HG02678 (cell line): Measurements from ENCODE around the gene ATL2.
"Not testable (repeated sequence)": the region's sequence is repeated elsewhere in the genome, so short reads cannot be mapped to it uniquely, and the experiment has no call there.

ENCODE experiments used
- ATAC-seq: cut with Tn5 transposase; IDR thresholded peaks from one replicate; pipeline ENCODE4 v1.9.1; 2021; ENCODE audit warnings: mild to moderate bottlenecking, moderate library complexity; ENCODE audit not compliant: unreplicated experiment

Gene ATL2

DNA sequence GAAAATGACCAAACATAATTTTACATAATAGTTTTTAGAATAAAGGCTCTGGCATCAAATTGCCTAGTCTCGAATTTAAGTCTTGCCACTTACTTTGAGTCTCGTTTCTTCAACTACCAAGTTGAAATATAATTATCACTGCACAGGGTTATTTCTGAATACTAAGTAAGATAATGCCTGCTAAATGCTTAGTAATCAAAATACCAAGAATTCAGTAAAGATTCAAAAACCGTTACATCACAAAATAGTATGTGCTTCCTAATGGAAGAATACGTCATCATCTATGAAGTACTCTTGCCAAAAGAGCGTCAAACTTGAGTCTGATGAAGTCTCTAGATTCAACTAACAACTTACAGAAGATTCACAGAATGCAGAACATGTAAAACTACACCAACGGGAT lies 40.5 kb downstream of the ATL2 start:
- no peak for ATAC-seq

- ATAC-seq, result no peak
Observed at GRCh38 chr2:38330754-38331153, 46.3 kb downstream of the ATL2 start.

DNA sequence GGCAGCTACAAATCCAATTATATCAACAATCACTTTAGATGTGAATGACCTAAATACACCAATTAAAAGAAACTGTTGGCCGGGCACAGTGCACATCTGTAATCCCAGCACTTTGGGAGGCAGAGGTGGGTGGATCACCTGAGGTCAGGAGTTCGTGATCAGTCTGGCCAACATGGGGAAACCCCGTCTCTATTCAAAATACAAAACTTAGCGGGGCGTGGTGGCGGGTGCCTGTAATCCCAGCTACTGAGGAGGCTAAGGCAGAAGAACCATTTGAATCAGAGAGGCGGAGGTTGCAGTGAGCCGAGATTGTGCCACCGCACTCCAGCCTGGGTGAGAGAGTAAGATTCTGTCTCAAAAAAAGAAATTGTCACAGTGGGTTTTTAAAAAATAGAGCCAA lies 49.5 kb downstream of the ATL2 start:
- ATAC-seq, result no peak

GRCh38 chr2:38323623-38324022 lies 53.5 kb downstream of the ATL2 start:
- no peak for ATAC-seq

DNA sequence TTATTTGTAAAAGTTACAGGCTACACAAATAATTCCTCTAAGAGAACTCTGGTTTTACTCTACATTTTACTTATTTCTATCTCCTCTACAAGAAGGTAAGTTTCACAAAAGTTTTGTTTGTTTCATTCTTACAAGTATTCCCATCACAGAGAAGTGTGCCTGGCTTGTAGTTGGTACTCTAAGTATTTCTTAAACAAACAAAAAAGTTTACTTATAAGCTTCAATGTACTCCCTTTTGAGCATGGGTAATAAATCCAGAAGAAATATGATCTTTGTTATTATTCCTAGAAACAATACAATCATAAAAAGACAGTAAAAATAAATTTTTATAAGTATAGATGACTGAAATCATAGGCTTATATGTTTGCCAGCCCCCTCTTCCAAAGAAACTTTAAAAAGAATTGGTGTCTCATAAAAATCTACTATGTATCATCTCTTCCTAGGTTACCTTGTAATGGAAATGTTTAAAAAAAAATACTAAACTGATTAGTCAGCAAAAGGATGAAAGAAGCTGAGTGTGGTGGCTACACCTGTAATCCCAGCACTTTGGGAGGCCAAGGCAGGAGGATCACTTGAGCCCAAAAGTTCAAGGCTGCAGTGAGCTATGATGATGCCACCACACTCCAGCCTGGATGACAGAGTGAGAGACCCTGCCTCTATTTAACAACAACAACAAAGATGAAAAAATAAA lies 54.7 kb downstream of the ATL2 start:
- ATAC-seq, result no peak

GRCh38 chr2:38319240-38319639 lies 57.8 kb downstream of the ATL2 start:
- ATAC-seq, result not testable (repeated sequence)

- no peak for ATAC-seq
Observed at GRCh38 chr2:38317725-38318124, 59.3 kb downstream of the ATL2 start.

- peak; percentile 49 for ATAC-seq
Observed at GRCh38 chr2:38315707-38316333, 61.3 kb downstream of the ATL2 start.

DNA sequence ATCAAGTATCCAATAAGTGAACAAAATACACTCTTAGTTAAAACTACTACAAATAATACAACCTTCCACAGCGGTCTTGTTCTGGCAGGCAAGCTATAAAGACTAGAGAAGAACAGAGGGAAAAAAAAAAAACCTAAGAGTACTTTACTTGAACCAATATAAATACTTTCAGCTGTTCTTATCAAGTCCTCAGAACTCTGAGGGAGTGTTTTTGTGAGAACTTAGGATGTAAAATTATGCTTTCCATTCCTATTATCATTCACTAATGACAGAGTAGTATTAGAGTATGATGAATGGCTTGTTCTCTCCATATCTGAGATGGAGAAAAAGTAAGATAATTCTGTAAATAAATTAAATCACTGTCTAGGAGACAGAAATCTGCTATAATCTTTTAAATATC lies 68.3 kb downstream of the ATL2 start:
- no peak for ATAC-seq

- ATAC-seq, result no peak
Observed at GRCh38 chr2:38301969-38302702, 74.9 kb downstream of the ATL2 start.

DNA sequence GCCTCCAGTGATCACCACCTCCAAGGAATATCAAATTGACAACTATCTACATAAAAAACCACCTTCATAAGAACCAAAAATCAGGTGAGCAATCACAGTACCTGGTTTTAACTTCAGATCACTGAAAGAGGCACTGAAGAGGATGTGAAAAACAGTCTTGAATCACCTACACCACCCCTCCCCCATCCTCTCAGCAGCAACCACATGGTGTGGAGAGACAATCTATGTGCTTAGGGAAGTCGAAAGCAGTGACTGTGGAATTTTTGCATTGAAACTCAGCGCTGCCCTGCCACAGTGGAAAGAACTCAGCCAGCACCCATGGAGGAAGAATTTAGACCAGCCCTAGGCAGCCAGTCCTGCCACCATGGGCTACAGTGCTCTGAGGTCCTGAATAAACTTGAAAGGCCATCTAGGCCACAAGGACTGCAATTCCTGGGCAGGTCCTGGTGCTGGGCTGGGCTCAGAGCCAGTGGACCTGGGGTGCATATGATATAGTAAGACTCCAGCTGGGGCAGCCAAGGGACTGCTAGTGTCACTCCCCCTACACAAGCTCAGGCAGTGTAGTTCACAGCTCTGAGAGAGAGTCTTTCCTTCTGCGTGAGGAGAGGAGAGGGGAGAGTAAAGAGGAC lies 75.6 kb downstream of the ATL2 start:
- no peak for ATAC-seq

- ATAC-seq, result no peak
Observed at GRCh38 chr2:38298539-38298938, 78.5 kb downstream of the ATL2 start.

DNA sequence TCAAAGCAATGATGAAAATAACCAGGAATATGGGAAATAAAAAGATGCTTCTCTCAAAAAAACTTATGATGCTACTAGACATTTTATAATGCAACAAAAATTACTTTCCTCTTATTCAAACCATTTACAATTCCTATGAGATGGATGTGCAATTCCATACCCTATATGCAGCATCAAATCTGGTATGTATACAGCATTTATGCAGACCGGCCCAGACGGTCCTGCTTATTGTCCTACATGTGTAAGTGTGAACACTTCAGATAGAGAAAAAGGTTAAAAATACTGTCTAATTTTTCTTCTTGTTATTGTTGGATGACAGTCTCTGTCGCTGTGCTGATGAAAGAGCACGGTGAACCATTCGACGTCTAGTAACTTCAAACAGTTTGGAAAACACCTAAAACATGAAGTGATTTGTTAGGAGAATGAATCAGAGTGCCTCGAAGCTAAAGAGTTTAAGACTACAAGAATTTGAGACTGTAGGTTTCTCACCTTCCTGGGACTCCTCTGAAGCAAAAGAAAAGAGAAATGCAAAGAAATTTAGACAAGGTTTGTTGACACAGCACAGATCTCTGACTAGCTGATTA lies 80.8 kb downstream of the ATL2 start:
- no peak for ATAC-seq

GRCh38 chr2:38294597-38294996 lies 82.5 kb downstream of the ATL2 start:
- ATAC-seq, result no peak

- no peak for ATAC-seq
Observed at GRCh38 chr2:38293152-38293865, 83.8 kb downstream of the ATL2 start.

DNA sequence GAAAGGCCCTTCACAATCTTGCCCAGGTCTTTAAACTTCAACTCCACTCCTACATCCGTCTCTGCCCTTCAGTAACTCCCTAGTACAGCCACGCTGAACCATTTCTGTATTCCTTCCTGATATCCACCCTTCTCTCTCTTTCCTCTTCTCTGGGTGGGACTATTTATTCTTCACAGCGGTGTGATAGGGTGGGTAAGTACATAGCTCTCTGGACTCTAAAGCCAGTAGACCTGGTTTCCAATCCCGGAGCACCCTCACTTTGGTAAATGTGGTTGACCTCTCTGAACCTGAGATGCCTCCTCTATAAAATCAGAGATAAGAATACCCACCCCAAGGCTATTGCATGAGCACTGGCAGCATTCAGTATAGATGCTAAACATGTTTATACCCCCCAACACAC lies 86.7 kb downstream of the ATL2 start:
- ATAC-seq, result no peak

DNA sequence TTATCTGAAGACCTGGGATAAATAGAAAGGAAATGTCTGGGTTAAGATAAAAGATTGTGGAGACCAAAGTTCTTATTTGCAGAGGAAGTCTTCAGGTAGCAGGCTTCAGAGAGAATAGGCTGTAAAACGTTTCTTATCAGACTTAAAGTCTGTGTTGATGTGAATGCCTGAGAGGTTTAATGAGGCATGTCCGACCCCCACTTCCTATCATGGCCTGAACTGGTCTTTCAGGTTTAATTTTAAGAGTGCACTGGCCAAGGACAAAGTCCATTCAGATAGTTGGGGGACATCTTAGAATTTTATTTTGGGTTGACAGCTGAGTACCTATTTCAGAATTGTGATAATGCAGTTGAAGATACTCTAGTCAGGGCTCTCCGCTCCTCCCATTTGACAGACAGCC lies 92.1 kb downstream of the ATL2 start:
- no peak for ATAC-seq

GRCh38 chr2:38281095-38281742 lies 95.9 kb downstream of the ATL2 start:
- ATAC-seq, result no peak

- no peak for ATAC-seq
Observed at GRCh38 chr2:38279201-38279600, 97.9 kb downstream of the ATL2 start.

DNA sequence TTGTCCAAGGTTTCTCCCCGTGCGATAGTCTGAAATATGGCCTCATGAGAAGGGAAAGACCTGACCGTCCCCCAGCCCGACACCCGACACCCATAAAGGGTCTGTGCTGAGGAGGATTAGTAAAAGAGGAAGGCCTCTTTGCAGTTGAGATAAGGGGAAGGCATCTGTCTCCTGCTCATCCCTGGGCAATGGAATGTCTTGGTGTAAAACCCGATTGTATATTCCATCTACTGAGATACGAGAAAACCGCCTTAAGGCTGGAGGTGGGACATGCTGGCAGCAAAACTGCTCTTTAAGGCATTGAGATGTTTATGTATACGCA lies 99.0 kb downstream of the ATL2 start:
- not testable (repeated sequence) for ATAC-seq
